HepG2 (cell line): ENCODE results near the gene PNP. TPM values are rescaled to one million over a fixed set of nuclear protein-coding genes. Genes with fewer than 3 reads are reported as not detected.

Experiments
- ATAC-seq: fragments of 200-7000 bp; cut with Tn5 transposase; 3 replicates; pipeline ENCODE4 v1.9.1; 2020; ENCODE audit warnings: mild to moderate bottlenecking, moderate library complexity
- BruUV-seq: library from RNA; stranded (reverse); fragments of 400-500 nt; replicated peaks from 2 replicates; lab custom pipeline; 2021; lab: Mats Ljungman, UMichigan
- CTCF ChIA-PET: fragments of 300-600 bp; formaldehyde crosslinking; extraction: SDS; loops from one replicate; lab custom pipeline; 2021; ENCODE audit warnings: low total read pairs, inconsistent platforms, low intra/inter-chr PET ratio; lab: Yijun Ruan, JAX
- POLR2A ChIA-PET: fragments of 350-600 bp; sonication (Branson Sonifier 250); formaldehyde crosslinking; loops from one replicate; lab custom pipeline; 2020; ENCODE audit warnings: antibody characterized with exemption, inconsistent platforms; lab: Yijun Ruan, JAX
- DNase-seq: peaks from one replicate; pipeline ENCODE4 v3.0.0-alpha.2; 2015; ENCODE audit warnings: low spot score
- FAIRE-seq: peaks from 3 replicates; lab custom pipeline; 2011; peaks lifted over from hg19 to GRCh38; lab: Jason Lieb, UNC
- H2AFZ ChIP-seq: one replicate; pipeline ENCODE4 v1.6.1; 2011; ENCODE audit warnings: low read length, inconsistent platforms
- H3K27ac ChIP-seq: fragments of 300-600 bp; 3 replicates; pipeline ENCODE4 v1.8.0; 2011; ENCODE audit warnings: mixed run types, mild to moderate bottlenecking, mixed read lengths, low read length, inconsistent platforms; ENCODE audit not compliant: insufficient read depth; ENCODE audit errors: extremely low read length
- H3K27me3 ChIP-seq, 2 experiments: fragments of 200-600 bp in 1 of 2; 2 replicates in 1 of 2; 3 replicates in 1 of 2; pipeline versions ENCODE4 v1.6.0 to v1.8.0; 2011; ENCODE audit warnings: low read length in 2 of 2, mild to moderate bottlenecking in 2 of 2, moderate library complexity in 2 of 2, inconsistent platforms in 1 of 2; ENCODE audit not compliant: insufficient read depth in 2 of 2, control insufficient read depth in 1 of 2
- H3K36me3 ChIP-seq, 2 experiments: fragments of 200-600 bp in 1 of 2; replicated peaks in 1 of 2; 2 replicates in 1 of 2; 3 replicates in 1 of 2; pipeline versions ENCODE4 v1.5.1 to v1.8.0; 2011; ENCODE audit warnings: low read length in 2 of 2, inconsistent platforms in 1 of 2; ENCODE audit not compliant: insufficient read depth in 2 of 2, control insufficient read depth in 1 of 2
- H3K4me1 ChIP-seq: 2 replicates; pipeline ENCODE4 v1.5.1; 2012; ENCODE audit warnings: low read length, inconsistent platforms; ENCODE audit not compliant: insufficient read depth
- H3K4me2 ChIP-seq: 2 replicates; pipeline ENCODE4 v1.6.0; 2011; ENCODE audit warnings: low read depth, low read length, inconsistent platforms
- H3K4me3 ChIP-seq, 3 experiments: fragments of 200-600 bp in 1 of 3; sonication (generic), shearing (Covaris generic) in 1 of 3; replicated peaks in 1 of 3; 2 replicates each; pipeline ENCODE4 v1.5.1; 2011 to 2016; ENCODE audit warnings: low read length in 3 of 3, inconsistent platforms in 2 of 3, low read depth in 2 of 3, mild to moderate bottlenecking in 2 of 3, control low read depth in 1 of 3, mixed read lengths in 1 of 3; ENCODE audit not compliant: insufficient read depth in 1 of 3
- H3K79me2 ChIP-seq: one replicate; pipeline ENCODE4 v1.6.1; 2011; ENCODE audit warnings: low read length, inconsistent platforms; ENCODE audit not compliant: insufficient read depth
- H3K9ac ChIP-seq: 2 replicates; pipeline ENCODE4 v1.6.0; 2011; ENCODE audit warnings: mild to moderate bottlenecking, low read depth, low read length, inconsistent platforms; ENCODE audit not compliant: insufficient read depth
- H3K9me3 ChIP-seq: 2 replicates; pipeline ENCODE4 v1.5.1; 2012; ENCODE audit warnings: mild to moderate bottlenecking, low read length
- H4K20me1 ChIP-seq: 2 replicates; pipeline ENCODE4 v1.6.0; 2011; ENCODE audit warnings: inconsistent platforms, mild to moderate bottlenecking, low read length, moderate library complexity; ENCODE audit not compliant: insufficient read depth
- AGO2 ChIP-seq: fragments of 200-400 bp; formaldehyde crosslinking; optimal IDR thresholded peaks from 2 replicates; pipeline ENCODE3; 2017; ENCODE audit warnings: mild to moderate bottlenecking, low read depth, low read length, moderate library complexity
- NFKB2 ChIP-seq: sonication (generic); formaldehyde crosslinking; IDR thresholded peaks from 2 replicates; pipeline ENCODE4 v1.4.0; 2020; ENCODE audit warnings: missing genetic modification reagents, borderline replicate concordance
- RBM22 ChIP-seq: fragments of 200-400 bp; formaldehyde crosslinking; optimal IDR thresholded peaks from 2 replicates; pipeline ENCODE3; 2017; ENCODE audit warnings: mild to moderate bottlenecking, low read length, moderate library complexity
- REL ChIP-seq: sonication (generic); formaldehyde crosslinking; conservative IDR thresholded peaks from 2 replicates; pipeline ENCODE4 v1.8.0; 2022; ENCODE audit warnings: mild to moderate bottlenecking, missing genetic modification reagents, moderate library complexity
- SAFB2 ChIP-seq: sonication (generic); formaldehyde crosslinking; IDR thresholded peaks from 2 replicates; pipeline ENCODE4 v1.5.1; 2020; ENCODE audit warnings: missing genetic modification reagents, low read depth, mild to moderate bottlenecking, borderline replicate concordance
- SSRP1 ChIP-seq: IDR thresholded peaks from 2 replicates; pipeline ENCODE4 v1.6.1; 2016; ENCODE audit warnings: control low read depth
- TEAD2 ChIP-seq: sonication (generic); formaldehyde crosslinking; IDR thresholded peaks from 2 replicates; pipeline ENCODE4 v1.9.0; 2021; ENCODE audit warnings: missing genetic modification reagents
- ZNF12 ChIP-seq: sonication (generic); formaldehyde crosslinking; IDR thresholded peaks from 2 replicates; pipeline ENCODE4 v1.5.0; 2020; ENCODE audit warnings: missing genetic modification reagents
- ZNF207 ChIP-seq: fragments of 450-650 bp; IDR thresholded peaks from 2 replicates; pipeline ENCODE4 v1.6.1; 2016; ENCODE audit warnings: antibody characterized with exemption, borderline replicate concordance
- ZNF235 ChIP-seq: sonication (generic); formaldehyde crosslinking; IDR thresholded peaks from 2 replicates; pipeline ENCODE4 v1.8.1; 2023; ENCODE audit warnings: mild to moderate bottlenecking, missing genetic modification reagents, borderline replicate concordance
- ZNF737 ChIP-seq: sonication (generic); formaldehyde crosslinking; IDR thresholded peaks from 2 replicates; pipeline ENCODE4 v1.5.0; 2020; ENCODE audit warnings: missing genetic modification reagents, mild to moderate bottlenecking, borderline replicate concordance
- ZSCAN12 ChIP-seq: sonication (generic); formaldehyde crosslinking; IDR thresholded peaks from 2 replicates; pipeline ENCODE4 v1.9.0; 2021; ENCODE audit warnings: mild to moderate bottlenecking, missing genetic modification reagents
- WGBS: methylation state at CpG from one replicate; pipeline ENCODE4 v1.1.6; 2017; ENCODE audit warnings: low lambda C conversion rate; 5-methylcytosine and 5-hydroxymethylcytosine counted together
- in situ Hi-C: cut with HindIII; loops from 2 replicates; pipeline ENCODE4 v1.10.0; 2017; ENCODE audit warnings: low pct_unique_long_range_greater_than_20kb; ENCODE audit not compliant: extremely low pct_ligation_motif_present
- intact Hi-C: fragments of 100-400 bp; cut with micrococcal nuclease; formaldehyde crosslinking; loops from one replicate; pipeline ENCODE4 v1.10.0; 2022; ENCODE audit not compliant: unreplicated experiment
- polyA plus RNA-seq, 8 experiments: library from polyadenylated mRNA; depleted of rRNA in 3 of 8; stranded (reverse) in 7 of 8; unstranded in 1 of 8; fragments of >200 nt; fragmentation: Illumina TruSeq in 4 of 8; extraction: Trizol in 4 of 8; gene quantifications; 2 replicates each; pipeline versions ENCODE4 v1.2.1 to v1.2.3, GENCODE V29; 2011 to 2016; ENCODE audit warnings: low read depth in 4 of 8, missing spikeins in 1 of 8, mixed read lengths in 1 of 8; ENCODE audit not compliant: insufficient read depth in 1 of 8
- total RNA-seq, 5 experiments: library from RNA; depleted of rRNA; stranded (reverse); fragments of >200 nt; fragmentation: Illumina TruSeq; extraction: Trizol; gene quantifications; 2 replicates each; pipeline ENCODE4 v1.2.3, GENCODE V29; 2016; ENCODE audit warnings: low read depth in 1 of 5
- TF ChIP-seq, protein P1 (sequence below): IDR thresholded peaks from 2 replicates; pipeline ENCODE4 v1.4.0; 2020; ENCODE audit warnings: mild to moderate bottlenecking, missing genetic modification reagents

Gene PNP
- total and polyA plus RNA-seq, 2 of the 13 experiments (the other 11 are each of a cell fraction or from before 2014, with no cell fraction given): 45.4 to 74.8 TPM

DNA sequence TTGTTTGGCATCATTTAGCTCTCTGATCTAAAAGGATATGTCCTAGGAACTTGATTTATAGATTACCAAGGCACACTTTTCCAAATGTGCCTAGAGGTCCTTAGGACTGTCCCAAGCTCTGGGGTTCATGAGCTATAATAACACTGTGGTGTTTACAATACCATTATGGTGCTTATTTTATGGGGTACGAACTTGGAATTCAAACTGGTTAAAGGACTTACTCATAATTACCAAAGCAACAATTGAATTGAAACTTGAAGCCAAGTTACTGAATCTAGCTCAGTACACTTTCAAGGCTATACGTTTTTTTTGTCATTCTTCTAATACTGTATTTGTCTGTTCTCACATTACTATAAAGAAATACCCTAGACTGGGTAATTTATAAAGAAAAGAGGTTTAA lies 46.3 kb upstream of the PNP start:
- no peak for DNase-seq
- CTCF ChIA-PET: no interaction called here
- Histone ChIP-seq H3K36me3 (no peaks in the 10 kb centered on the region), H2AFZ (no peak overlapping the region), H3K79me2 (no peaks in the 10 kb centered on the region), H3K27ac (no peak overlapping the region), H3K9ac (no peak overlapping the region), H4K20me1 (no peaks in the 10 kb centered on the region), H3K9me3 (no peaks in the 10 kb centered on the region), H3K4me2 (no peak overlapping the region), H3K27me3 (no peaks in the 10 kb centered on the region), H3K4me1 (peaks cover 37% of the 10 kb centered on the region), H3K4me3 (no peak overlapping the region)
- in situ Hi-C loops (no loop called here), intact Hi-C loops (no loop called here)
- WGBS: 4% methylated on average over 2 of the region's 2 CpGs
- BruUV-seq: no TSS peak
- no peak for FAIRE-seq
- no peak for ATAC-seq
- TF ChIP-seq, protein P1, sequence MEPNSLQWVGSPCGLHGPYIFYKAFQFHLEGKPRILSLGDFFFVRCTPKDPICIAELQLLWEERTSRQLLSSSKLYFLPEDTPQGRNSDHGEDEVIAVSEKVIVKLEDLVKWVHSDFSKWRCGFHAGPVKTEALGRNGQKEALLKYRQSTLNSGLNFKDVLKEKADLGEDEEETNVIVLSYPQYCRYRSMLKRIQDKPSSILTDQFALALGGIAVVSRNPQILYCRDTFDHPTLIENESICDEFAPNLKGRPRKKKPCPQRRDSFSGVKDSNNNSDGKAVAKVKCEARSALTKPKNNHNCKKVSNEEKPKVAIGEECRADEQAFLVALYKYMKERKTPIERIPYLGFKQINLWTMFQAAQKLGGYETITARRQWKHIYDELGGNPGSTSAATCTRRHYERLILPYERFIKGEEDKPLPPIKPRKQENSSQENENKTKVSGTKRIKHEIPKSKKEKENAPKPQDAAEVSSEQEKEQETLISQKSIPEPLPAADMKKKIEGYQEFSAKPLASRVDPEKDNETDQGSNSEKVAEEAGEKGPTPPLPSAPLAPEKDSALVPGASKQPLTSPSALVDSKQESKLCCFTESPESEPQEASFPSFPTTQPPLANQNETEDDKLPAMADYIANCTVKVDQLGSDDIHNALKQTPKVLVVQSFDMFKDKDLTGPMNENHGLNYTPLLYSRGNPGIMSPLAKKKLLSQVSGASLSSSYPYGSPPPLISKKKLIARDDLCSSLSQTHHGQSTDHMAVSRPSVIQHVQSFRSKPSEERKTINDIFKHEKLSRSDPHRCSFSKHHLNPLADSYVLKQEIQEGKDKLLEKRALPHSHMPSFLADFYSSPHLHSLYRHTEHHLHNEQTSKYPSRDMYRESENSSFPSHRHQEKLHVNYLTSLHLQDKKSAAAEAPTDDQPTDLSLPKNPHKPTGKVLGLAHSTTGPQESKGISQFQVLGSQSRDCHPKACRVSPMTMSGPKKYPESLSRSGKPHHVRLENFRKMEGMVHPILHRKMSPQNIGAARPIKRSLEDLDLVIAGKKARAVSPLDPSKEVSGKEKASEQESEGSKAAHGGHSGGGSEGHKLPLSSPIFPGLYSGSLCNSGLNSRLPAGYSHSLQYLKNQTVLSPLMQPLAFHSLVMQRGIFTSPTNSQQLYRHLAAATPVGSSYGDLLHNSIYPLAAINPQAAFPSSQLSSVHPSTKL (CRISPR knock-in tag): no peak
- no peak for TF ChIP-seq ZNF235 (CRISPR knock-in tag)
- TF ChIP-seq SSRP1: no peak
- TF ChIP-seq ZSCAN12 (CRISPR knock-in tag): no peak
- no peak for TF ChIP-seq RBM22
- TF ChIP-seq TEAD2: no peak
- no peak for TF ChIP-seq SAFB2 (CRISPR knock-in tag)
- TF ChIP-seq ZNF207: no peak
- no peak for TF ChIP-seq ZNF12 (CRISPR knock-in tag)
- no peak for TF ChIP-seq REL (CRISPR knock-in tag)
- no peak for TF ChIP-seq ZNF737 (CRISPR knock-in tag)
- no peak for TF ChIP-seq AGO2
- TF ChIP-seq NFKB2: no peak
- POLR2A ChIA-PET: interaction anchor here (1.0 to 1.8 kb wide), 2 partner anchors 9 to 80 kb away, joined by 3 to 8 read pairs; partner anchors contain the start of gene PARP2
